SK-N-SH (cell line): ENCODE measurements around the gene LMO3.

Experiments
- CTCF ChIP-seq: fragments of 200-600 bp; sonication (generic); IDR thresholded peaks from 2 replicates; pipeline ENCODE4 v1.6.1; 2017; ENCODE audit warnings: antibody characterized with exemption, mild to moderate bottlenecking, moderate library complexity
- EP300 ChIP-seq, 2 experiments: IDR thresholded peaks; 2 replicates each; pipeline versions ENCODE4 v1.4.0 to v1.6.1; 2012; ENCODE audit warnings: borderline replicate concordance in 1 of 2, low read depth in 1 of 2, low read length in 1 of 2
- EZH2phosphoT487 ChIP-seq: fragments of 200-600 bp; sonication (generic); IDR thresholded peaks from 2 replicates; pipeline ENCODE4 v1.6.1; 2017; ENCODE audit warnings: low read depth, mixed run types, mild to moderate bottlenecking, antibody characterized with exemption, moderate library complexity, borderline replicate concordance
- JUND ChIP-seq: IDR thresholded peaks from 2 replicates; pipeline ENCODE4 v1.4.0; 2012
- MAX ChIP-seq: IDR thresholded peaks from 2 replicates; pipeline ENCODE4 v1.4.0; 2012; ENCODE audit warnings: low read depth
- PBX3 ChIP-seq: IDR thresholded peaks from 2 replicates; pipeline ENCODE4; 2012
- POLR2AphosphoS5 ChIP-seq: IDR thresholded peaks from 2 replicates; pipeline ENCODE4 v1.6.1; 2012; ENCODE audit warnings: low read depth, low read length
- RAD21 ChIP-seq: IDR thresholded peaks from 2 replicates; pipeline ENCODE4 v1.6.1; 2012; ENCODE audit warnings: mild to moderate bottlenecking, low read length
- REST ChIP-seq: IDR thresholded peaks from 2 replicates; pipeline ENCODE4 v1.6.1; 2012; ENCODE audit warnings: mild to moderate bottlenecking, low read depth, low read length, moderate library complexity
- RFX5 ChIP-seq: IDR thresholded peaks from 2 replicates; pipeline ENCODE4 v1.6.1; 2012; ENCODE audit warnings: mild to moderate bottlenecking, improper control_type of control experiment, low read length
- SIN3A ChIP-seq: IDR thresholded peaks from 2 replicates; pipeline ENCODE4 v1.6.1; 2012; ENCODE audit warnings: low read depth, mild to moderate bottlenecking, low read length, moderate library complexity, borderline replicate concordance
- TAF1 ChIP-seq: IDR thresholded peaks from 2 replicates; pipeline ENCODE4 v1.6.1; 2012; ENCODE audit warnings: low read depth, mild to moderate bottlenecking, low read length, moderate library complexity, borderline replicate concordance
- TCF12 ChIP-seq: IDR thresholded peaks from 2 replicates; pipeline ENCODE4 v1.4.0; 2012

- TF ChIP-seq EP300 (IDR thresholded peaks at IDR 0.05; ENCODE audit: borderline replicate concordance in 1 of 2, low read depth in 1 of 2, low read length in 1 of 2): no peak
- no peak for TF ChIP-seq PBX3
- no peak for TF ChIP-seq CTCF
- TF ChIP-seq TAF1: no peak
- TF ChIP-seq REST: no peak
- no peak for TF ChIP-seq RAD21
- TF ChIP-seq RFX5: no peak
- no peak for TF ChIP-seq MAX
- TF ChIP-seq SIN3A: no peak
- TF ChIP-seq POLR2AphosphoS5: no peak
- TF ChIP-seq EZH2phosphoT487: no peak
- TF ChIP-seq TCF12: no peak
- no peak for TF ChIP-seq JUND
Measured at GRCh38 chr12:16608946-16609539, 3.1 kb upstream of the LMO3 start.
